ENCODE data around the gene NRIP1. TPM values are rescaled to one million over a fixed set of nuclear protein-coding genes. Genes with fewer than 3 reads are reported as not detected.

The NRIP1 gene
- total RNA-seq (2014; rRNA removed; shearing (Covaris generic)) (31.2 and 31.9 TPM in 2 replicates), polyA plus RNA-seq (2016; fragmentation: Nextera tagmentation; extraction: Ambion mirVana) (12.5 and 13.1 TPM in 2 replicates)

GRCh38 chr21:15064576-15065391 lies at the start of gene NRIP1:
Gene NRIP1, minus strand, starts transcription at chr21:15065000. Its CDS starts 96,808 bp downstream, at chr21:14968192.
- H3K9ac ChIP-seq: peak within 1 kb of the TSS; percentile 91

GRCh38 chr21:15112858-15113257 lies 48.1 kb upstream of the NRIP1 start:
- H3K4me3 ChIP-seq: no peak overlapping the region
- H3K79me2 ChIP-seq (ENCODE audit: insufficient read depth): no peaks in the 10 kb centered on the region
- H3K9ac ChIP-seq: no peak overlapping the region
- no peak overlapping the region for H2AFZ ChIP-seq
- DNase-seq: no peak
- WGBS, 2 experiments (ENCODE audit: low coverage in 1 of 2, low lambda C conversion rate in 2 of 2, missing lambda C conversion rate in 2 of 2): 71 to 74% methylated on average over 4 of the region's 4 CpGs
- H3F3A ChIP-seq (ENCODE audit: insufficient read depth): no peaks in the 10 kb centered on the region
- H3K4me1 ChIP-seq (ENCODE audit: insufficient read depth): no peaks in the 10 kb centered on the region
- H3K9me2 ChIP-seq (ENCODE audit: insufficient read depth): no peaks in the 10 kb centered on the region
- H3K27ac ChIP-seq: no peak overlapping the region
- H3K36me3 ChIP-seq (ENCODE audit: low read depth): no peaks in the 10 kb centered on the region
- no peak for TF ChIP-seq EZH2phosphoT487 (IDR thresholded peaks at IDR 0.05; ENCODE audit: insufficient read depth, low read depth)
- TF ChIP-seq EZH2 (IDR thresholded peaks at IDR 0.05; ENCODE audit: insufficient read depth, poor library complexity, severe bottlenecking): no peak
- no peaks in the 10 kb centered on the region for H4K20me1 ChIP-seq (ENCODE audit: insufficient read depth)
- no peak overlapping the region for H3K4me2 ChIP-seq (ENCODE audit: unreplicated experiment)
- no peaks in the 10 kb centered on the region for H3K9me3 ChIP-seq (ENCODE audit: low read depth)
- in situ Hi-C loops (cut with MboI): no loop called here
- no peaks in the 10 kb centered on the region for H3K27me3 ChIP-seq (replicated peaks; ENCODE audit: insufficient read depth)

More at GRCh38 chr21:15064576-15065391, at the start of gene NRIP1:
- H3K9me2 ChIP-seq (ENCODE audit: insufficient read depth): no peaks in the 10 kb centered on the region
- WGBS, 2 experiments (ENCODE audit: low coverage in 1 of 2, low lambda C conversion rate in 2 of 2, missing lambda C conversion rate in 2 of 2): 0 to 1% methylated on average over 40 to 44 of the region's 116 CpGs
- H3K9me3 ChIP-seq (ENCODE audit: low read depth): no peaks in the 10 kb centered on the region
- peak within 1 kb of the TSS; percentile 97 for H2AFZ ChIP-seq
- peak within 1 kb of the TSS; percentile 96 for H3K4me2 ChIP-seq (ENCODE audit: unreplicated experiment)
- peaks cover 32% of the 10 kb centered on the region for H3K4me1 ChIP-seq (ENCODE audit: insufficient read depth)
- no peak for TF ChIP-seq EZH2phosphoT487 (IDR thresholded peaks at IDR 0.05; ENCODE audit: insufficient read depth, low read depth)
- no peak for TF ChIP-seq EZH2 (IDR thresholded peaks at IDR 0.05; ENCODE audit: insufficient read depth, poor library complexity, severe bottlenecking)
- H3K79me2 ChIP-seq (ENCODE audit: insufficient read depth): peaks cover 46% of the 10 kb centered on the region
- in situ Hi-C loops (cut with MboI): no loop called here
- H3K27me3 ChIP-seq (replicated peaks; ENCODE audit: insufficient read depth): no peaks in the 10 kb centered on the region
- H3K36me3 ChIP-seq (ENCODE audit: low read depth): no peaks in the 10 kb centered on the region
- H3F3A ChIP-seq (ENCODE audit: insufficient read depth): peaks cover 45% of the 10 kb centered on the region
- H3K27ac ChIP-seq: peak within 1 kb of the TSS; percentile 83
- peak within 1 kb of the TSS; percentile 96 for H3K4me3 ChIP-seq
- H4K20me1 ChIP-seq (ENCODE audit: insufficient read depth): no peaks in the 10 kb centered on the region
- DNase-seq: peak; percentile 96

GRCh38 chr21:15108801-15109200 lies 44.0 kb upstream of the NRIP1 start:
- Histone ChIP-seq H3K9me3 (ENCODE audit: low read depth) (no peaks in the 10 kb centered on the region), H3K27me3 (replicated peaks; ENCODE audit: insufficient read depth) (no peaks in the 10 kb centered on the region), H3K27ac (no peak overlapping the region), H3F3A (ENCODE audit: insufficient read depth) (no peaks in the 10 kb centered on the region), H3K9me2 (ENCODE audit: insufficient read depth) (no peaks in the 10 kb centered on the region), H2AFZ (no peak overlapping the region), H3K4me3 (no peak overlapping the region), H3K9ac (no peak overlapping the region), H3K4me2 (ENCODE audit: unreplicated experiment) (no peak overlapping the region), H3K36me3 (ENCODE audit: low read depth) (no peaks in the 10 kb centered on the region), H3K4me1 (ENCODE audit: insufficient read depth) (no peaks in the 10 kb centered on the region), H4K20me1 (ENCODE audit: insufficient read depth) (no peaks in the 10 kb centered on the region), H3K79me2 (ENCODE audit: insufficient read depth) (no peaks in the 10 kb centered on the region)
- WGBS, 2 experiments (ENCODE audit: low coverage in 1 of 2, low lambda C conversion rate in 2 of 2, missing lambda C conversion rate in 2 of 2): 41 to 53% methylated on average over 2 of the region's 2 CpGs
- in situ Hi-C loops (cut with MboI): no loop called here
- no peak for DNase-seq
- TF ChIP-seq EZH2phosphoT487 (IDR thresholded peaks at IDR 0.05; ENCODE audit: insufficient read depth, low read depth): no peak
- TF ChIP-seq EZH2 (IDR thresholded peaks at IDR 0.05; ENCODE audit: insufficient read depth, poor library complexity, severe bottlenecking): no peak

GRCh38 chr21:15104470-15104869 lies 39.7 kb upstream of the NRIP1 start:
- Histone ChIP-seq H3K9me3 (ENCODE audit: low read depth) (no peaks in the 10 kb centered on the region), H3K27me3 (replicated peaks; ENCODE audit: insufficient read depth) (no peaks in the 10 kb centered on the region), H3K79me2 (ENCODE audit: insufficient read depth) (no peaks in the 10 kb centered on the region), H3K9ac (no peak overlapping the region), H3F3A (ENCODE audit: insufficient read depth) (no peaks in the 10 kb centered on the region), H4K20me1 (ENCODE audit: insufficient read depth) (no peaks in the 10 kb centered on the region), H3K4me2 (ENCODE audit: unreplicated experiment) (no peak overlapping the region), H3K4me3 (no peak overlapping the region), H2AFZ (no peak overlapping the region), H3K4me1 (ENCODE audit: insufficient read depth) (no peaks in the 10 kb centered on the region), H3K27ac (no peak overlapping the region), H3K36me3 (ENCODE audit: low read depth) (no peaks in the 10 kb centered on the region), H3K9me2 (ENCODE audit: insufficient read depth) (no peaks in the 10 kb centered on the region)
- TF ChIP-seq EZH2 (IDR thresholded peaks at IDR 0.05; ENCODE audit: insufficient read depth, poor library complexity, severe bottlenecking) (no peak), EZH2phosphoT487 (IDR thresholded peaks at IDR 0.05; ENCODE audit: insufficient read depth, low read depth) (no peak)
- 97 to 98% methylated on average over 3 of the region's 3 CpGs for WGBS, 2 experiments (ENCODE audit: low coverage in 1 of 2, low lambda C conversion rate in 2 of 2, missing lambda C conversion rate in 2 of 2)
- DNase-seq: no peak
- in situ Hi-C loops (cut with MboI): no loop called here

Data from GM23248 (cell line).